Measurements from ENCODE around the gene MRPL11.

MRPL11 gene

DNA sequence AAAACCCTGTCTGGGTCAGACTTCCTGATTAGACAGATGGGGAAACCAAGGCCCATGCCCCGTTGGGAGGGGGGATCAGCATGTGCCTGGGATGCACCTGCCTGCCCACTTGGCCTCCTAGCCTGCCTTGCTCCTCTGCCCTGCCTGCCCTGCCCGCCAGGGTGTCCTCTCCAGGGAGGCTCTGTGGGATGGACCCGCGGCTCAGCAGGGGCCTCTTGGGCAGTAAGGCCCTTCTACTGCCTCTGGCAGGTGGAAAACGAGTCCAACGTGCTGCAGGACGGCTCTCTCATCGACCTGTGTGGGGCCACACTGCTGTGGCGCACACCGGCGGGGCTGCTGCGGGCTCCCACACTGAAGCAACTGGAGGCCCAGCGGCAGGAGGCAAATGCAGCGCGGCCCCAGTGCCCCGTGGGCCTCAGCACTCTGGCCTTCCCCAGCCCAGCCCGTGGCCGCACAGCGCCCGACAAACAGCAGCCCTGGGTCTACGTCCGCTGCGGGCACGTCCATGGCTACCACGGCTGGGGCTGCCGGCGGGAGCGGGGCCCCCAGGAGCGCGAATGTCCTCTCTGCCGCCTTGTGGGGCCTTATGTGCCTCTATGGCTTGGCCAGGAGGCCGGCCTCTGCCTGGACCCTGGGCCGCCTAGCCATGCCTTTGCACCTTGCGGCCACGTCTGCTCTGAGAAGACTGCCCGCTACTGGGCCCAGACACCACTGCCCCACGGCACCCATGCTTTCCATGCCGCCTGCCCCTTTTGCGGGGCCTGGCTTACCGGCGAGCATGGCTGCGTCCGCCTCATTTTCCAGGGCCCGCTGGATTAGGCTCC is 36.9 kb upstream of the MRPL11 start:
- Histone ChIP-seq H3K36me3 (ENCODE audit: control insufficient read depth, insufficient read depth, low read length) (peaks cover 27% of the 10 kb centered on the region), H3K4me1 (ENCODE audit: control insufficient read depth, insufficient read depth, low read length) (no peaks in the 10 kb centered on the region), H3K27ac (ENCODE audit: low read depth, low read length) (no peak overlapping the region), H3K4me3 (ENCODE audit: low read depth, low read length) (no peak overlapping the region), H3K9ac (ENCODE audit: low read depth, low read length) (no peak overlapping the region), H3K27me3 (ENCODE audit: control insufficient read depth, insufficient read depth, low read length) (no peaks in the 10 kb centered on the region), H3K9me3 (ENCODE audit: control insufficient read depth, insufficient read depth, low read length) (no peaks in the 10 kb centered on the region)

- H3K9me3 ChIP-seq (ENCODE audit: control insufficient read depth, insufficient read depth, low read length): no peaks in the 10 kb centered on the region
- H3K4me3 ChIP-seq (ENCODE audit: low read depth, low read length): no peak overlapping the region
- H3K9ac ChIP-seq (ENCODE audit: low read depth, low read length): no peak overlapping the region
- peak overlapping the region; percentile 22 for H3K27ac ChIP-seq (ENCODE audit: low read depth, low read length)
- no peaks in the 10 kb centered on the region for H3K27me3 ChIP-seq (ENCODE audit: control insufficient read depth, insufficient read depth, low read length)
- H3K36me3 ChIP-seq (ENCODE audit: control insufficient read depth, insufficient read depth, low read length): peaks cover 27% of the 10 kb centered on the region
- H3K4me1 ChIP-seq (ENCODE audit: control insufficient read depth, insufficient read depth, low read length): peaks cover 6% of the 10 kb centered on the region; the same call in 1 of the 2 replicates
These were observed 35.2 kb upstream of the MRPL11 start for GRCh38 chr11:66473608-66474515.

DNA sequence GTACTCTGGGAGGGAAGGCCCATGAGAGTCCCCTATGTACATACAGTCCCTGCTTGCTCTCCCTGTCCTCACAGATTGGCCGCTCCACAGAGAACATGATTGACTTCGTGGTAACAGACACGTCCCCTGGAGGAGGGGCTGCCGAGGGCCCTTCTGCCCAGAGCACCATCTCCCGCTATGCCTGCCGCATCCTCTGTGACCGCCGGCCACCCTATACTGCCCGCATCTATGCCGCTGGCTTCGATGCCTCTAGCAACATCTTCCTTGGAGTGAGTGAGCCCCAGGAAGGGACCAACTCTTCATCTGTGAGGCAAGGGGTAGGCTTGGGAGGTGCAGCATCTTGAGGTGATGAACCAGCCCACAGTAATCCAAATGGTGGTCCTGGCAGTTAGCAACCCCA is 34.5 kb upstream of the MRPL11 start:
- Histone ChIP-seq H3K27ac (ENCODE audit: low read depth, low read length) (no peak overlapping the region), H3K9ac (ENCODE audit: low read depth, low read length) (no peak overlapping the region), H3K4me1 (ENCODE audit: control insufficient read depth, insufficient read depth, low read length) (peaks cover 6% of the 10 kb centered on the region; the same call in 1 of the 2 replicates), H3K36me3 (ENCODE audit: control insufficient read depth, insufficient read depth, low read length) (peaks cover 27% of the 10 kb centered on the region), H3K9me3 (ENCODE audit: control insufficient read depth, insufficient read depth, low read length) (no peaks in the 10 kb centered on the region), H3K27me3 (ENCODE audit: control insufficient read depth, insufficient read depth, low read length) (no peaks in the 10 kb centered on the region), H3K4me3 (ENCODE audit: low read depth, low read length) (no peak overlapping the region)

- Histone ChIP-seq H3K36me3 (ENCODE audit: control insufficient read depth, insufficient read depth, low read length) (peaks cover 27% of the 10 kb centered on the region), H3K27ac (ENCODE audit: low read depth, low read length) (no peak overlapping the region), H3K9me3 (ENCODE audit: control insufficient read depth, insufficient read depth, low read length) (no peaks in the 10 kb centered on the region), H3K27me3 (ENCODE audit: control insufficient read depth, insufficient read depth, low read length) (no peaks in the 10 kb centered on the region), H3K4me1 (ENCODE audit: control insufficient read depth, insufficient read depth, low read length) (peaks cover 10% of the 10 kb centered on the region; the same call in 1 of the 2 replicates), H3K4me3 (ENCODE audit: low read depth, low read length) (no peak overlapping the region), H3K9ac (ENCODE audit: low read depth, low read length) (no peak overlapping the region)
These were observed 33.4 kb upstream of the MRPL11 start for GRCh38 chr11:66472054-66472453.

DNA sequence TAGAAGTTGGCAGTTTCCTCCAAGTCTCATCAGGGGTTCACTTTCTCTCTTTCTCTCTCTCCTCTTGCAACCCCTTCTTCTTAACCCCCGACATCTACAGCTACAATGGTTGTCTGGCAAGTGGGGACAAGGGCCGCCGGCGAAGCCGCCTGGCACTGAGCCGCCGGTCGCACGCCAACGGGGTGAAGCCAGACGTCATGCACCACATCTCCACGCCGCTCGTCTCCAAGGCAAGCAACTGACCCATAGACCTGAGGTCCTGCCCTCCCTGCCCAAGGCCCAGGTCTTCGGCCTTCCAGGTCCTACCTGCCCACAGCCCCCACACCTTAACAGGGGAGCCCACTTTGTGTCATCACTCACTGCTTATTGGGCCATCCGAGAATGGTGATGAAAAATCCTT is 32.5 kb upstream of the MRPL11 start:
- Histone ChIP-seq H3K4me1 (ENCODE audit: control insufficient read depth, insufficient read depth, low read length) (peaks cover 10% of the 10 kb centered on the region; the same call in 1 of the 2 replicates), H3K4me3 (ENCODE audit: low read depth, low read length) (no peak overlapping the region), H3K9me3 (ENCODE audit: control insufficient read depth, insufficient read depth, low read length) (no peaks in the 10 kb centered on the region), H3K36me3 (ENCODE audit: control insufficient read depth, insufficient read depth, low read length) (peaks cover 27% of the 10 kb centered on the region), H3K27me3 (ENCODE audit: control insufficient read depth, insufficient read depth, low read length) (no peaks in the 10 kb centered on the region), H3K9ac (ENCODE audit: low read depth, low read length) (no peak overlapping the region), H3K27ac (ENCODE audit: low read depth, low read length) (no peak overlapping the region)

DNA sequence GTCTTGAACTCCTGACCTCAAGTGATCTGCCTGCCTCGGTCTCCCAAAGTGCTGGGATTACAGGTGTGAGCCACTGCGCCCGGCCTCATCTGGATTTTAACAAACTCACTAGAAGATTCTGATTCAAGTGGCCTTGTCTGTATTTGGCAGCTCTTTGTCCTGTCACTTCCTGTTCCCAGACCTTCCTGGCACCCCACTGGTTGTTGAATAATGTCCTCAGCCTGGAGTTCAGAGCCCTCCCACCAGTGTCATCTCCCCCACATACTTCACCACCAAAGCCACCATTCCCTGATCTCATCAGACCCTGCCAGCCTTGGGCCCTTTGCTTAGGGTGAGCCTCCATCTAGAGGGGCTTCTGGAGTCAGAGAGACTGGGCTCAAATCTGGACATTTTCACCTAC is 31.4 kb upstream of the MRPL11 start:
- Histone ChIP-seq H3K9ac (ENCODE audit: low read depth, low read length) (no peak overlapping the region), H3K27me3 (ENCODE audit: control insufficient read depth, insufficient read depth, low read length) (no peaks in the 10 kb centered on the region), H3K9me3 (ENCODE audit: control insufficient read depth, insufficient read depth, low read length) (no peaks in the 10 kb centered on the region), H3K36me3 (ENCODE audit: control insufficient read depth, insufficient read depth, low read length) (peaks cover 27% of the 10 kb centered on the region), H3K4me3 (ENCODE audit: low read depth, low read length) (no peak overlapping the region), H3K4me1 (ENCODE audit: control insufficient read depth, insufficient read depth, low read length) (peaks cover 18% of the 10 kb centered on the region), H3K27ac (ENCODE audit: low read depth, low read length) (peak overlapping the region; percentile 39)

- Histone ChIP-seq H3K9ac (ENCODE audit: low read depth, low read length) (no peak overlapping the region), H3K4me3 (ENCODE audit: low read depth, low read length) (no peak overlapping the region), H3K36me3 (ENCODE audit: control insufficient read depth, insufficient read depth, low read length) (peaks cover 26% of the 10 kb centered on the region), H3K27ac (ENCODE audit: low read depth, low read length) (no peak overlapping the region), H3K4me1 (ENCODE audit: control insufficient read depth, insufficient read depth, low read length) (peaks cover 22% of the 10 kb centered on the region), H3K9me3 (ENCODE audit: control insufficient read depth, insufficient read depth, low read length) (no peaks in the 10 kb centered on the region), H3K27me3 (ENCODE audit: control insufficient read depth, insufficient read depth, low read length) (no peaks in the 10 kb centered on the region)
These were observed 30.8 kb upstream of the MRPL11 start for GRCh38 chr11:66469441-66469840.

- H3K27me3 ChIP-seq (ENCODE audit: control insufficient read depth, insufficient read depth, low read length): no peaks in the 10 kb centered on the region
These were observed 30.0 kb upstream of the MRPL11 start for GRCh38 chr11:66468691-66469090.

GRCh38 chr11:66467756-66468155 is 29.1 kb upstream of the MRPL11 start:
- Histone ChIP-seq H3K4me3 (ENCODE audit: low read depth, low read length) (peak overlapping the region; percentile 73; the same call in 1 of the 2 replicates), H3K9me3 (ENCODE audit: control insufficient read depth, insufficient read depth, low read length) (peaks cover 3% of the 10 kb centered on the region; the same call in 1 of the 2 replicates), H3K36me3 (ENCODE audit: control insufficient read depth, insufficient read depth, low read length) (peaks cover 10% of the 10 kb centered on the region), H3K27me3 (ENCODE audit: control insufficient read depth, insufficient read depth, low read length) (no peaks in the 10 kb centered on the region), H3K4me1 (ENCODE audit: control insufficient read depth, insufficient read depth, low read length) (peaks cover 22% of the 10 kb centered on the region), H3K27ac (ENCODE audit: low read depth, low read length) (no peak overlapping the region), H3K9ac (ENCODE audit: low read depth, low read length) (no peak overlapping the region)

More at GRCh38 chr11:66468691-66469090, 30.0 kb upstream of the MRPL11 start:
- H3K36me3 ChIP-seq (ENCODE audit: control insufficient read depth, insufficient read depth, low read length): peaks cover 19% of the 10 kb centered on the region
- peaks cover 22% of the 10 kb centered on the region for H3K4me1 ChIP-seq (ENCODE audit: control insufficient read depth, insufficient read depth, low read length)
- H3K9me3 ChIP-seq (ENCODE audit: control insufficient read depth, insufficient read depth, low read length): no peaks in the 10 kb centered on the region
- H3K4me3 ChIP-seq (ENCODE audit: low read depth, low read length): no peak overlapping the region
- H3K9ac ChIP-seq (ENCODE audit: low read depth, low read length): no peak overlapping the region
- H3K27ac ChIP-seq (ENCODE audit: low read depth, low read length): no peak overlapping the region

- no peaks in the 10 kb centered on the region for H3K27me3 ChIP-seq (ENCODE audit: control insufficient read depth, insufficient read depth, low read length)
- H3K4me3 ChIP-seq (ENCODE audit: low read depth, low read length): peak overlapping the region; percentile 73
- peaks cover 22% of the 10 kb centered on the region for H3K4me1 ChIP-seq (ENCODE audit: control insufficient read depth, insufficient read depth, low read length)
- no peak overlapping the region for H3K27ac ChIP-seq (ENCODE audit: low read depth, low read length)
- peaks cover 4% of the 10 kb centered on the region; the same call in 1 of the 2 replicates for H3K36me3 ChIP-seq (ENCODE audit: control insufficient read depth, insufficient read depth, low read length)
- H3K9me3 ChIP-seq (ENCODE audit: control insufficient read depth, insufficient read depth, low read length): peaks cover 8% of the 10 kb centered on the region; the same call in 1 of the 2 replicates
- peak overlapping the region; percentile 10; the same call in 1 of the 2 replicates for H3K9ac ChIP-seq (ENCODE audit: low read depth, low read length)
These were observed 28.5 kb upstream of the MRPL11 start for GRCh38 chr11:66467034-66467659.
